Stimulated activated CD4-positive, alpha-beta T cell treated with anti-CD3 and anti-CD28 coated beads, Interleukin-15, amount 100 ng/mL, for 24 hours (primary cell): ENCODE results near the gene FGD5.

Source experiments
- DNase-seq: peaks from one replicate; pipeline ENCODE4 v3.0.0-alpha.2; 2020

The FGD5 gene

GRCh38 chr3:14857506-14857905 is 38.7 kb downstream of the FGD5 start:
- DNase-seq, result no peak

- no peak for DNase-seq
Observed at GRCh38 chr3:14858105-14858504, 39.3 kb downstream of the FGD5 start.

GRCh38 chr3:14859880-14860279 is 41.1 kb downstream of the FGD5 start:
- no peak for DNase-seq

- no peak for DNase-seq
Observed at GRCh38 chr3:14861031-14861430, 42.3 kb downstream of the FGD5 start.

- no peak for DNase-seq
Observed at GRCh38 chr3:14861446-14862302, 42.9 kb downstream of the FGD5 start.

GRCh38 chr3:14862303-14862660 is 43.5 kb downstream of the FGD5 start:
- no peak for DNase-seq

- DNase-seq, result no peak
Observed at GRCh38 chr3:14862661-14863230, 44.0 kb downstream of the FGD5 start.

- DNase-seq, result no peak
Observed at GRCh38 chr3:14863333-14864100, 44.8 kb downstream of the FGD5 start.

GRCh38 chr3:14864131-14864530 is 45.4 kb downstream of the FGD5 start:
- DNase-seq, result no peak

- DNase-seq, result no peak
Observed at GRCh38 chr3:14866627-14867026, 47.9 kb downstream of the FGD5 start.

GRCh38 chr3:14867936-14868570 is 49.3 kb downstream of the FGD5 start:
- DNase-seq, result no peak

- DNase-seq, result no peak
Observed at GRCh38 chr3:14869917-14870782, 51.4 kb downstream of the FGD5 start.

- no peak for DNase-seq
Observed at GRCh38 chr3:14870783-14871060, 52.0 kb downstream of the FGD5 start.

GRCh38 chr3:14871456-14872200 is 52.9 kb downstream of the FGD5 start:
- no peak for DNase-seq

- no peak for DNase-seq
Observed at GRCh38 chr3:14872706-14873105, 53.9 kb downstream of the FGD5 start.

- DNase-seq, result no peak
Observed at GRCh38 chr3:14874784-14875183, 56.0 kb downstream of the FGD5 start.

GRCh38 chr3:14875411-14876175 is 56.8 kb downstream of the FGD5 start:
- no peak for DNase-seq

- DNase-seq, result no peak
Observed at GRCh38 chr3:14876921-14877333, 58.2 kb downstream of the FGD5 start.

- no peak for DNase-seq
Observed at GRCh38 chr3:14877469-14877868, 58.7 kb downstream of the FGD5 start.

- peak; percentile 31 for DNase-seq
Observed at GRCh38 chr3:14879211-14879874, 60.6 kb downstream of the FGD5 start.
